22Rv1 (cell line): ENCODE measurements around the gene CXorf49B.

Experiments
- H3K27ac ChIP-seq: fragments of 450-650 bp; 2 replicates; pipeline ENCODE4 v1.5.1; 2017
- ZFX ChIP-seq: fragments of 450-650 bp; IDR thresholded peaks from 2 replicates; pipeline ENCODE4 v1.6.1; 2017; ENCODE audit warnings: antibody characterized with exemption, borderline replicate concordance
- TF ChIP-seq, protein P1 (sequence below): fragments of 450-650 bp; IDR thresholded peaks from 2 replicates; pipeline ENCODE4 v1.5.1; 2017; ENCODE audit warnings: mild to moderate bottlenecking

CXorf49B gene

GRCh38 chrX:71809886-71810285 is 46.7 kb downstream of the CXorf49B start:
- TF ChIP-seq, protein P1, sequence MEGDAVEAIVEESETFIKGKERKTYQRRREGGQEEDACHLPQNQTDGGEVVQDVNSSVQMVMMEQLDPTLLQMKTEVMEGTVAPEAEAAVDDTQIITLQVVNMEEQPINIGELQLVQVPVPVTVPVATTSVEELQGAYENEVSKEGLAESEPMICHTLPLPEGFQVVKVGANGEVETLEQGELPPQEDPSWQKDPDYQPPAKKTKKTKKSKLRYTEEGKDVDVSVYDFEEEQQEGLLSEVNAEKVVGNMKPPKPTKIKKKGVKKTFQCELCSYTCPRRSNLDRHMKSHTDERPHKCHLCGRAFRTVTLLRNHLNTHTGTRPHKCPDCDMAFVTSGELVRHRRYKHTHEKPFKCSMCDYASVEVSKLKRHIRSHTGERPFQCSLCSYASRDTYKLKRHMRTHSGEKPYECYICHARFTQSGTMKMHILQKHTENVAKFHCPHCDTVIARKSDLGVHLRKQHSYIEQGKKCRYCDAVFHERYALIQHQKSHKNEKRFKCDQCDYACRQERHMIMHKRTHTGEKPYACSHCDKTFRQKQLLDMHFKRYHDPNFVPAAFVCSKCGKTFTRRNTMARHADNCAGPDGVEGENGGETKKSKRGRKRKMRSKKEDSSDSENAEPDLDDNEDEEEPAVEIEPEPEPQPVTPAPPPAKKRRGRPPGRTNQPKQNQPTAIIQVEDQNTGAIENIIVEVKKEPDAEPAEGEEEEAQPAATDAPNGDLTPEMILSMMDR: no peak
- no peak for TF ChIP-seq ZFX
- no peak overlapping the region for H3K27ac ChIP-seq

DNA sequence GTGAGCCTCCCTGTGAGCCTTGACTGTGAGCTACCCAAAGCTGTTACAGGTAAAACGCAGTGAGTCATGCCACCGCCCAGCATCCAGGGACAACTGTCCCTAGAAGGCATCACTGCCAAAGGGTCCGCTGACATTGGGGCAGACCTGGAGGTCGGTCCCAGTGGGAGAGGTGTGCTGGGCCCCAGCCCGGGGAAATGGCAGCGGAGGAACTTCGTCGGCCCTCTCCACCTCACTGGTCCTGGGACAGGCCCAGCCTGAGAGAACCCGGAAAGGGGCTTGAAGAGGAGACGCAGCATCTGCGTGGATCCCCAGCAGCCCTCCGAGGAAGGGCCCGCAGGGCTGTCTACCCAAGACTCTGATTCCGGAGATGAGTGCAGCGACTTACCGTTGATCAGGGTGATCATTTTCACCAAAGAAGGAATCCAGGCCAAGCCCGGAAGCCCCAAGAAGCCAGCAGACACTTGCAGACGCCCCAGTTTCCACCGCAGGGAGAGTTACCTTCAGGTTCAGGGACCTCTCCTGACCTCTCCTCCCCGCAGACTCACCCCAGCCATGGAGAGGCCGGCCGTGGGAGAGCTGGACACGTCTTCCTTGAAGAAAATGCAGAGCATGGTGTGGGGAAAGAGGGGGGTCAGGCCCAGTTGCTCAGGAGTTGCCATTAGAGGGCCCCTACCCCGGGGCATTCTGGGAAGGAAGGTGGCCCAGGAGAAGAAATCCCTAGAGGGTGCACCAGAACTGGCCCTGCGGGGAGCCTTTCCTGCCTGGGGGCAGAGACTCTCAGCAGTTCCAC is 51.2 kb downstream of the CXorf49B start:
- no peak overlapping the region for H3K27ac ChIP-seq
- no peak for TF ChIP-seq ZFX
- TF ChIP-seq, protein P1: no peak

GRCh38 chrX:71815121-71815905 is 52.2 kb downstream of the CXorf49B start:
- TF ChIP-seq, protein P1: no peak
- no peak for TF ChIP-seq ZFX

DNA sequence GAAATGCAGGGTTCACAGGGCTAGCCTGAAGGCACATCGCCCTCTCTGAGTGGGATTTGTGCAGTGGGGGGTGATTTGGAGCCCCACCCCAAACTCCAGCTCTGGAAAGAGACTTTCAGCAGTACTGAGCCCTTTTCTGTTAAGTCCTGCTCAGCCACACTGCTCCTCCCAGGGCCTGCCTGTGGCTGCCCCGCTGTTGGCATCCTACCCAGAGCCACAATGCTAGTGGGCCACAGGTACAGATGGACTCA is 52.7 kb downstream of the CXorf49B start:
- TF ChIP-seq, protein P1: no peak
- no peak for TF ChIP-seq ZFX
- H3K27ac ChIP-seq: no peak overlapping the region

More at GRCh38 chrX:71815121-71815905, 52.2 kb downstream of the CXorf49B start:
- H3K27ac ChIP-seq: no peak overlapping the region
